ENCODE measurements around the gene GNB1. TPM values are rescaled to one million over a fixed set of nuclear protein-coding genes. Genes with fewer than 3 reads are reported as not detected.

Gene GNB1
- total RNA-seq, 1 donor from 2014 or later = 328 TPM

DNA sequence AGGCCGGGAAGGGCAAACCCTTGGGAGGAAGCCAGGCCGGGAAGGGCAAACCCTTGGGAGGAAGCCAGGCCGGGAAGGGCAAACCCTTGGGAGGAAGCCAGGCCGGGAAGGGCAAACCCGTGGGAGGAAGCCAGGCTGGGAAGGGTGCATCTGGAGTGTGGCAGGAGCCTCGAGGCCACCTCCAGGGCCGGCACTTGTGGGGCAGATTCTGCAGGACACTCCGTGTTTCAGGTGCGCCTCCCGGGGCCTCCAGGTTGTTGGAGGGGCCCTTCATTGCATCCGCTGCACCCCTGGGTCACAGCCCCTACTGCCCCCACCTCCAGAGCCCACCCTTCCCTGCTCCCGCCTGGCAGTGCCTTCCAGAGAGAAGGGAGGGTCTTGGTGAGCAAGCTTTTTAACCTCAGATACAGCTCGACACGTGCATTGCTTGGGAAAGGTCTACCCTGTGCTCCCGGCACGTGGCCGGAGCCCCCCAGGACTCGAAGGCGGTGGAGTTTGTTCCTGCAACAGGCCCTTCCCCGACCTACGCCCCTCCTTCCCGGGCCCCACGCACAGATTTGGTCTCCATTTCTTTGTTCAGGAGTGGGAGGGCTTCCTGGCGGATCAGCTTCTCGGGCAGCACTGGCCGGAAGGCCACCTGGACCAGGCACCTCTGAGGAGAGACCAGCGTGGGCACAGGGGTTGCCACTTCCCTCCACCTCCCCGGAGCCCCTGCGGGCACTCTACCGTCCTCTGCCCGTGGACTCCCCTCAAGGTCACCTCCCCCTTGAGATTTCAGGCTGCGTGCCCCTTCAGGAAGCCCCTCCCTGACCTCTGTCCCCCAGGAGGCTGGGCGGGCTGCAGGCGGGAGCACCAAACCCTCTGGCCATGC, 37.6 kb upstream of the GNB1 start:
- H3K36me3 ChIP-seq = no peaks in the 10 kb centered on the region
- ATAC-seq = no peak
- intact Hi-C loops (cut with DNase I) = no loop called here
- H3K4me1 ChIP-seq = no peaks in the 10 kb centered on the region
- H3K27me3 ChIP-seq = no peaks in the 10 kb centered on the region
- no peaks in the 10 kb centered on the region for H3K9me3 ChIP-seq
- no peak overlapping the region for H3K4me3 ChIP-seq
- no peak overlapping the region for H3K27ac ChIP-seq
- TF ChIP-seq, protein P1, sequence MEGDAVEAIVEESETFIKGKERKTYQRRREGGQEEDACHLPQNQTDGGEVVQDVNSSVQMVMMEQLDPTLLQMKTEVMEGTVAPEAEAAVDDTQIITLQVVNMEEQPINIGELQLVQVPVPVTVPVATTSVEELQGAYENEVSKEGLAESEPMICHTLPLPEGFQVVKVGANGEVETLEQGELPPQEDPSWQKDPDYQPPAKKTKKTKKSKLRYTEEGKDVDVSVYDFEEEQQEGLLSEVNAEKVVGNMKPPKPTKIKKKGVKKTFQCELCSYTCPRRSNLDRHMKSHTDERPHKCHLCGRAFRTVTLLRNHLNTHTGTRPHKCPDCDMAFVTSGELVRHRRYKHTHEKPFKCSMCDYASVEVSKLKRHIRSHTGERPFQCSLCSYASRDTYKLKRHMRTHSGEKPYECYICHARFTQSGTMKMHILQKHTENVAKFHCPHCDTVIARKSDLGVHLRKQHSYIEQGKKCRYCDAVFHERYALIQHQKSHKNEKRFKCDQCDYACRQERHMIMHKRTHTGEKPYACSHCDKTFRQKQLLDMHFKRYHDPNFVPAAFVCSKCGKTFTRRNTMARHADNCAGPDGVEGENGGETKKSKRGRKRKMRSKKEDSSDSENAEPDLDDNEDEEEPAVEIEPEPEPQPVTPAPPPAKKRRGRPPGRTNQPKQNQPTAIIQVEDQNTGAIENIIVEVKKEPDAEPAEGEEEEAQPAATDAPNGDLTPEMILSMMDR (IDR thresholded peaks at IDR 0.05) = no peak
- DNase-seq = no peak

DNA sequence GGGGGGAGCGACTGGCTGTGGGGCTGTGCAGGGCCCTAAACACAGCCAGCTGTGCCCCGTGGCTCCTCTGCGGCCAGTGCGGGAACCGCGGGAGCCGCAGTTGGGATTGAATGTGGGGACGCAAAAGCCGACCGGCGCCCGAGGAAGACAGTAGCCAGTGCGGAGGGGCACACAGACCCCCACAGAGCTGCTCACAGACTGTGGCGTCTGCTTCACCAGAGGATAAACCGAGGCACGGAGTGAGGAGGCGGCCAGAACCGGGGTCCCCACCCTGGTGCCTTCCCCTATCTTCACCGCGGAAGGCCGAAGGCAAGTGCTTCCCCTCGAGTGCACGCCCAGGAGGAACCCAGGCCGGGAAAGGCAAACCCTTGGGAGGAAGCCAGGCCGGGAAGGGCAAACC, 36.9 kb upstream of the GNB1 start:
- no peak overlapping the region for H3K4me3 ChIP-seq
- H3K4me1 ChIP-seq = no peaks in the 10 kb centered on the region
- no peaks in the 10 kb centered on the region for H3K27me3 ChIP-seq
- intact Hi-C loops (cut with DNase I) = no loop called here
- ATAC-seq = no peak
- H3K36me3 ChIP-seq = no peaks in the 10 kb centered on the region
- TF ChIP-seq, protein P1 (IDR thresholded peaks at IDR 0.05) = no peak
- no peak for DNase-seq
- no peak overlapping the region for H3K27ac ChIP-seq
- no peaks in the 10 kb centered on the region for H3K9me3 ChIP-seq

DNA sequence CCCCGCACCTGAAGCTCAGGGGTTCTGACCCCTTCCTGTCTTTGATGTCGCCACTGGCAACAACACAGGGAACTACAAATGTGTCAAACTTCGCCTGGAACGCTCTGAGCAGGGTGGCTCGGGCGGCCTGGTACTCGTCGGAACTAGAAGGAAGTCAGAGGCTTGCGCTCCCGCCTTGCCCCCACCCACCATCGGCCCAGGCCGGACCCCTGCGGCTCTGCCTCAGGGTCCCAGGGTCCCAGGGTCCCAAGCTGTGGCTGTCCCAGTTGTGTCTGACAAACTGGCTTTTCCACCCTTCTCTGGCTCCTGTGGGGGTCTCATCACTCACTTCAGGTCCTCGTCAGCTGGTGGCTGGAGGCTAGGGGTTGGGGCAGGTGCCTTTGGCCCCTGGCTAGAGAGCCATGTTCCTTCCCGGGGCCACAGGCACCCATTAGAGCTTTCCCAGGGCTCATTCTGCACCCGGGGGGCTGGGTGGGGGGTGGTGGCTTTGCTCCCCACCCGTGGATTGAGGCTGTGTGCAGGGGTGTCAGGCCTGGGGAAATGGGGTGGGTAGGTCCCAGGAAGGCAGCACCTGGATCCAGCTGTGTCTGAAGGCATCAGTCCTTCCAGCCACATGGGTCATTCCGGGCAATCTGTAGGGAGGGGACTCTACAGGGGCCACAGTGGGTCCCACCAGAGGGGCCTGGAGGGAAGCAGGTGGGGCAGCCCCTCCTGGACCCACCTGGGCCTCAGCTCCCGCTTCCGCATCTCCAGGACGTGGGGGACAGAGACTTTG, 36.2 kb upstream of the GNB1 start:
- intact Hi-C loops (cut with DNase I) = no loop called here
- no peak for DNase-seq
- ATAC-seq = no peak
- H3K9me3 ChIP-seq = no peaks in the 10 kb centered on the region
- TF ChIP-seq, protein P1 (IDR thresholded peaks at IDR 0.05) = no peak
- no peaks in the 10 kb centered on the region for H3K4me1 ChIP-seq
- no peak overlapping the region for H3K4me3 ChIP-seq
- H3K27me3 ChIP-seq = no peaks in the 10 kb centered on the region
- no peak overlapping the region for H3K27ac ChIP-seq
- no peaks in the 10 kb centered on the region for H3K36me3 ChIP-seq

DNA sequence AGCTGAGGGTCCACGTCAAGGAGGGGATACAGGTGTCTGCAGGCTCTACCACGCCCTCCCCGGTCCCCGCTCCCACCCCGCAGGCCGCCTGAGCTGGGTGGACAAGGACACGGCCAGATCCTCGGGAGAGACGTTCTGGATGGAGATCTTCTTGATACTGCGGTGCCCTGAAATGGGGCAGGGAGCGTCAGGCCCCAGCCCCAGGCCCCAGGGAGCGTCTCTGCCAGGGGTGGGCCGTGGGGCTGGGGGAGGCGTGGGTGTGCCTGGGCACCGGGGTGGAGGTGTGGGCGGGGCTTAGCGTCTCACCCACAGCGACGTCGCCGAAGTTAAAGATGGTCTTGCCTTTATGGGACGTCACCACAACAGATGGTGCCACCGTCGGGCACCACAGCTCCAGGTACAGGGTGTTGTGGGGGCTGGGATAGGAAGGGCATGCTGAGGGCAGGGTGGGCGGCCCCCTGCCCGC, 35.5 kb upstream of the GNB1 start:
- H3K9me3 ChIP-seq = no peaks in the 10 kb centered on the region
- ATAC-seq (no peak), DNase-seq (no peak)
- H3K4me3 ChIP-seq = no peak overlapping the region
- no peaks in the 10 kb centered on the region for H3K36me3 ChIP-seq
- H3K4me1 ChIP-seq = no peaks in the 10 kb centered on the region
- no peak overlapping the region for H3K27ac ChIP-seq
- intact Hi-C loops (cut with DNase I) = no loop called here
- H3K27me3 ChIP-seq = no peaks in the 10 kb centered on the region
- TF ChIP-seq, protein P1 (IDR thresholded peaks at IDR 0.05) = no peak

DNA sequence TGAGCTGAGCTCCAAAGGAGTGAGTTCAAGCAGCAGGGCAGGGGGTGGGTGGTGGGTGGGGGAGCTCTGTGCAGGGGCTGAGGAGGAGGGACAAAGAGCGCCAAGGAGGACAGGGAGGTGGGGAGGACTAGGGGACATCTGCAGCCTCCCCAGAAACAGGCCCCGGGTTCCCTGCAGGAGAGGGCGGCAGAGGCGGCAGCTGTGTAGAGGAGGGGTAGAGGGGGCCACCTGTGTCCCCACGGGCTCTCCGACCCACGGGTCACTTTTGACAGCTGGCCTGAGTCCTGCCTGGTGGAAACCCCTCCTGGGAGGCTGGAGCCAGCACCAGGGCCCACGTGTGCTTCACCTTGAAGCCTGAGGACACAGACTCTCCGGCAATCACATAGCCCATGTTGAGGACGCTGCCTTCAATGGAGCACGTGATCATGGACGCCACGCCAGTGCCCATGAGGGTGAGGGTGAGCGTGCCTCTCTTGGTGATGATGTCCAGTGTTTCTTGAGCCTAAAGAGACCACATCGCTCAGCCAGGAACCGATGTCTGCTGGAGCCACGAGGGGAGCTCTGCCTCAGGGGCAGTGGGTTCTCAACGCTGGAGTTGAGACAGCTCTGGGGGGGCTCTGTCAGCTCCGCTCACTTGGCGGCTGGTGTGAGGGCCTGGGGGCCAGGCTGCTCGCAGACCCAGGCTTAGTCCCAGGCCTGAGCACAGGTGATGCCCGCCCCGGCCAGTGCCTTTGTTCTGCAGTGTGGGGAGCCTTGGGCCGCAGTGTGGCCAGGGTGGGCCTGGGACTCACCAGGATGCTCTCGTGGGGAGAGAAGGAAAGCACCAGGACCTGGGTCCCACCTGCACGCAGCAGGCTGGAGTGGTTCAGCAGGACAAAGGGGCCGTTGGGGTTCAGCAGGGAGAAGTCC, 34.8 kb upstream of the GNB1 start:
- Histone ChIP-seq H3K4me3 (no peak overlapping the region), H3K4me1 (no peaks in the 10 kb centered on the region), H3K27ac (no peak overlapping the region), H3K9me3 (no peaks in the 10 kb centered on the region), H3K27me3 (no peaks in the 10 kb centered on the region), H3K36me3 (no peaks in the 10 kb centered on the region)
- intact Hi-C loops (cut with DNase I) = no loop called here
- TF ChIP-seq, protein P1 (IDR thresholded peaks at IDR 0.05) = no peak
- ATAC-seq (no peak), DNase-seq (no peak)
